DMS153 (cell line): ENCODE results near the gene COL23A1.
"Not testable (repeated sequence)": the region's sequence is repeated elsewhere in the genome, so short reads cannot be mapped to it uniquely, and the experiment has no call there.

ENCODE experiments used
- DNase-seq: peaks from one replicate; lab custom pipeline; 2025; lab: John Stamatoyannopoulos, UW

COL23A1 gene

DNA sequence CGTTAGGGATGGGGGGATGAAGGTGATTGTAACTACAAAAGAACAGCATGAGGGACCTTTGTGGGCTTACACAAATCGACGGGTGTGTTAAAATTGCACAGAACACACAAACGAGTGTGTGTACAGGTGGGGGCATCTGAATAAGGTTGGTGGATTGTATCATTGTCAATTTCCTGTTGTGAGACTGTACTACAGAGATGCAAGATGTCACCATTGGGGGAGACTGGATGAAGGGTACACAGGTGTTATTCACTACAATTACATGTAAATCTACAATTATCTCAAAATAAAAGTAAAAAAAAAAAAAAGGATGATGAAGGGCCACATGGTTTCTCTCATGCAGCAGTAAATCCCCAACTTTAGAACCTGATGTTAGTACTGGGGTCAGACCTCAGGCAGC lies 326.1 kb downstream of the COL23A1 start:
- no peak for DNase-seq

DNA sequence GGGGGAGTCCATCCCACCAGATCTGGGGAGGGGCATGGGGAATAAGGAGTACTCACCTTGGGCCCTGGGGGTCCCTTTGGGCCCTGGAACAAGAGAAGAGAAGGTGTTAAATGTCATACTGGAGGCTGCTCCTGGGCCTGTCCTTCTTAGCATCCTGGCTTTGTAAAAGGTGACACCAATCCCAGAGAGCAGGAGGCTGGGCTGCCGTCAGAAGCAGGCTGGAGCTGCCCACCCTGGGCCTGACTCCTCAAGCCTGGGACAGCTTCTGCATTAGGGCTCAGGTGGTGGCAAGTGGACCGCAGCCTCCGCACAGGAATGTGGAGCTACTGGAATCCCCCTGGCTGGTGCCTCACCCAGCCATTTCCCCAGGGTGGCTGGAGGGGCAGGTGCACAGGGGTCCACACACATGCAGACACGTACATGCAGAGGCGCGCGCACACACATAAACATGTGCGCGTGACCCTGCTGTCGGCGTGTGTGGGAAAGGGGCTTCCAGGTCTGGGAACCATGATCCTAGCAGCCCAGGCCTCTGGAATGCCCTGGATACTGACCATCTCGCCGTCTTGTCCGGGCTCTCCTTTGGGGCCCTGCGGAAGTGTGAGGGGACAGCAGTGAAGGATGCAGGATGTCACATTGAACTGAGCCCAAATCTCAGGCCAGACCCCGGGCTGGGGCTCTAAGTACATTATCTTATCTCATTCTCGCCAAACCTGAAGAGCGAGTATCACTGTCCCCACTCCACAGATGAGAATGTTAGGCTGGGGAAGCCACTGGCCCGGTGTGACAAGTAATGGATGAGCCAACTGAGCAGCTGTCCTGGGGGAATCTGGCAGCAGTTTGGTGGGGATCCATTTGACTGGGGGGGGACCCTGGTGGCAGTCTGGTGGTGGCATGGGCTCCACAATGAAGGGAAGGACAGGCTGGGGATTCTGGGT lies 328.3 kb downstream of the COL23A1 start:
- DNase-seq = no peak

DNA sequence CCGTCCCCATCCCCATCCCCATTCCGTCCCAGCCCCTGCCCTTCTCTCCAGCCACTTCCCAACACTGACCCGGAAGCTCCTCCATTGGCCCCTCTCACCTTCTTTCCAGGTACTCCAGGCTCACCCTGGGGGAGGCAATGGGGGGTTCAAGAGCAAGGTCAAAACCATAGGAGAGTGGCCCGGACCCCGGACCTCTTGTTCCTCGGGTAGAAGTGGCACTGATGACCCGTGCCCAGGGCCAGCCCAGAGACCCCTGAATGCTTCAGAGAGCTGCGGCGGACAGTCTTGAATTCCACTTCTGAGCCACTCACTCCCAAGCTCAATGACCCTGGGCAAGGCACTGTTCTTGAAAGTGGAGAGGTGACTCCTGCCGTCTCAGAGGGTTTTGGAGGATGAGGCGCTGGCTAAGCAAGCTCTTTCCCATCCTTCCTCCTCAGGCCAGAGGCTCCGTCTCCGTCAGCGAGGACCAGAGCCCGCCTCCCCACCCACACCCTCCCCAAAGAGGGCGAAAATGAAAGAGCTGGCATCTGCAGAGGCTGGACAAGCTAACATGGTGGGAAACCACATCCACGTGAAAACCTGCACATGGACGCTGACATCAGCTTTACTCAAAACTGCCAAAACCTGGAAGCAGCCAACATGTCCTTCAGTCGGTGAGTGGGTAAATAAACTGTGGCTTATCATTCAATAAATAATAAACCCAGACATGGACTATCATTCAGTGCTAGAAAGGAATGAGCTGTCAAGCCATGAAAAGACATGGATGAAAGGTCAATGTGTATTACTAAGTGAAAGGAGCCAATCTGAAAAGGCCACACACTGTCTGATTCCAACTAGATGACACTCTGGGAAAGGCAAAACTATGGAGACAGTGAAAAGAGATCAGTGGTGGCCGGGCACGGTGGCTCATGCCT lies 330.3 kb downstream of the COL23A1 start:
- DNase-seq = no peak

DNA sequence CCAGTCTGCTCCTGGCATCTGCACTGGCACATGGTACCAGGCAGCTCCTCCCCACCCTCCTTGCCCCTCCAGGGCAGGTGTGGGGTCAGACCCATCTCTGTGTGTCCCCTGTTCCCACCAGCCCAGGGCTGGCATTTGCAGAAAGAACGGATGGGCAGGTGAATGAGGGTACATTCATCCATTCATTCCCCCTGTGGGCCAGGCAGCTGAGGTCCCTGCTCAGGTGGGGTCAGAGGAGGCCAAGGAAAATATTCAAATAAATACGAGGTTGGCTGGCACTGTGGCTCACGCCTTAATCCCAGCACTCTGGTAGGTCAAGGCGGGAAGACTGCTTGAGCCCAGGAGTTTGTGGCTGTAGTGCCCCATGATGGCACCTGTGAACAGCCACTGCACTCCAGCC lies 332.5 kb downstream of the COL23A1 start:
- no peak for DNase-seq

DNA sequence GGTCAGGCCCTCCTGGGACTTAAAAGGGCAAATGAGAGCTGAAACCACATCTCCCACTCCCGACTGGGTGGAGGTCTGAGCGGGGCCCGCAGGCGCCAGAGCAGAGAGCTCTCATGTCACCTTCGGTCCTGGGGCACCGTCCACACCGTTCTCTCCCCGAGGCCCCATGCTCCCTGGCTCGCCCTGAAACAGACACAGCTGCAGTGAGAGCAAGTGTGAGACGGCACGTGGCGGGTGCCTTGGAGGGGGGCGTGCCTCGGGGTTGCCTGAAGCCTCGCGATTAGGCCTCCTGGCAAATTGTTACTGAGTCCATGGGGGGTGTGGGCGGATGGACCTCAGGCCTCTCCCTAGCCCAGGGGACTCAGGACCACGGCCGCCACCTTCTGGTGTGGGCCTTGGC lies 333.4 kb downstream of the COL23A1 start:
- no peak for DNase-seq

DNA sequence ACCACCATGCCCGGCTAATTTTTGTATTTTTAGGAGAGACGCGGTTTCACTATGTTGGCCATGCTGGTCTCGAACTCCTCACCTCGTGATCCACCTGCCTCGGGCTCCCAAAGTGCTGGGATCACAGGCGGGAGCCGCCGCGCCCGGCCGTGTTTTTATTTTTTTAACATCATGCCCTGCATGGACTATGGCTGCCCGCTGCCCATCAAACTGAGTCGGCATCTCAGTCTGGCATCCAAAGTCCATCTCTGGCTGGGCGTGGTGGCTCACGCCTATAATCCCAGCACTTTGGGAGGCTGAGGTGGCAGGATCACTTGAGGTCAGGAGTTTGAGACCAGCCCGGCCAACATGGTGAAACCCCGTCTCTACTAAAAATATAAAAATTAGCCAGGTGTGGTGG lies 336.6 kb downstream of the COL23A1 start:
- not testable (repeated sequence) for DNase-seq

DNA sequence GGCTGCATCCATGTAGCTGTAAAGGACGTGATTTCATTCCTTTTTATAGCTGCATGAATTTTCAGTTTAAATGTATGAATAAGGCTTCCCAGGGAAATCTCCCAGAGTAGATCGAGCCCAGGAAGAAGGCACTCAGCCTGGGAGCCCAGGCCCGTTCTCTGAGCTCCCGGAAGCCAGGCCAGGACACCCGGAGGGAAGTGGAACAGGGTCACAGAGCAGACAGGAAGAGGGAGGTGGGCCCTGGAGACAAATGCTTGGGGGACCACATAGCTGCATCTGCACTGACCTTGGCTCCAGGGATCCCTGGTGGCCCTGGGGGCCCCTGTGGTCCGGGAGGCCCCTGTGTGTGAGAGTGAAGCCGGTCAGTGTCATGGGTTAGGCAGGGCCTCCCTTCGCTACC lies 337.9 kb downstream of the COL23A1 start:
- DNase-seq = no peak

DNA sequence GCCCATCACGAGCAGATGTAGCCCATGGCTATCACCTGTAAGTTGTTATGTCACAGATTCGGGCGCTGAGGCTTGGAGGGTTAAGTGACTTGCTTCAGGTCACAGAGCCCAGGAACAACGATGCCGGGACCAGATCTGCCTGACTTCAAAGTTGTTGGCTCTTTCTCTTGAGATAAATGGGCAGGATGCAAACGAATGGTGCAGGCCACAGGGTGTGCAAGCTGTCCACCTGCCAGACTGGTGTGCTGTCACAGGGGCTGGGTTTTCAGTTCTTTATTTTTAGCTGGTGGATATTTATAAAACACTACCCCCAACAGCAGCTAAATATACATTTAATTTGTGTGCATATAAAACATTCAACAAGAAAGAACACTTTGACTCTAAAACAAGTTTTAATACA lies 339.9 kb downstream of the COL23A1 start:
- DNase-seq = no peak

DNA sequence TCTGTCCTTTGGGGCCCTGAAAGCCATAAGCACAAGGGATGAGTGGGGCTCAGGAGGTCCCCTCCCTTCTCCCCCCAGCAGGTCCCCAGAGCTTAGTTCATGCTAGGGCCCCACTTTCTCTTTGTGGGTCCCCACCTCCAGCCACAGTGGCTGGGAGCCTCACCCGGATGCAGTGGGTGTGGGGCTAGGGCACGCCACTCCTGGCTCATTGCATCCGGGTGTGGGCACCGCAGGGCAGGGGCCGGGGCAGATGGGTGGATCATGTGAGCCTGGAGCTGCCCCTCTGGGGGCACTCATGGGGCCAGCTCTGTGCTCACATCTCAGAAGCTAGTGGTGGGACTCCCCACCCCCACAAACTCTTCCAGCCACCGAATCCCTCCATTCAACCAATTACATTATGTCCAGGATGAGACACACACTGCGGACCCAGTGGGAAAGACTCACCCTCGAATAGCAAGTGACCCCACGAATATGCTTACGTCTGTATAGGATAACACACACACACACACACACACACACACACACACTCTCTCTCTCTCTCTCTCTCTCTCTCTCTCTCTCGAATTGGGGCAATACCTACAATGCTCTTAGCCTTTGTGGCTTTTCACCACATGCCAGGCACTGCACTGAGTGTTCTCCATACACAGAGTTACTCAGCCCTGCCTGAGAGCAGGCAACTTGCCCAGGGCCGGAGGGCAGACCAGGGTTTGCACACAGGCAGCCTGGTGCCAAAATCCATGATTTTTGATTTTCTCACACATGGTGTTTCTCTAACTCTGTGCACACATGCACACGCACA lies 340.8 kb downstream of the COL23A1 start:
- no peak for DNase-seq

DNA sequence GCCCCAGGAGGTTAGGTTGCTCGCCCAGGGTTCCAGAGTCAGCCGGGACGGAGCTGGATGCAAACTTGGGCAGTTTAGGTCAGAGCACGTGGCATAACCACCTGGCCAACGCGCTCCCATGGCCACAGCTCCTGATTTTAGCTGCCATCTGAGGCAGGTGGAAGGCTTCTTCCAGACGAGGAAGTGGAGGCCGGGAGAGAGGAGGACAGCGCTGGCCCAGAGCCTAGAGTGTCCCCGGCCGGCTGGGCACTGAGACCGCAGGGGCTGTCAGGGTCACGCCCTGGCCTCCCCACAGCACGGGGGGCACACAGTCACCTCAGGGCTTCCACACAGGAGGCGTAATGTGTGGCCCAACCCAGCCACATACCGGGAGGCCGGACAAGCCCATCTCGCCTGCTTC lies 341.4 kb downstream of the COL23A1 start:
- no peak for DNase-seq

DNA sequence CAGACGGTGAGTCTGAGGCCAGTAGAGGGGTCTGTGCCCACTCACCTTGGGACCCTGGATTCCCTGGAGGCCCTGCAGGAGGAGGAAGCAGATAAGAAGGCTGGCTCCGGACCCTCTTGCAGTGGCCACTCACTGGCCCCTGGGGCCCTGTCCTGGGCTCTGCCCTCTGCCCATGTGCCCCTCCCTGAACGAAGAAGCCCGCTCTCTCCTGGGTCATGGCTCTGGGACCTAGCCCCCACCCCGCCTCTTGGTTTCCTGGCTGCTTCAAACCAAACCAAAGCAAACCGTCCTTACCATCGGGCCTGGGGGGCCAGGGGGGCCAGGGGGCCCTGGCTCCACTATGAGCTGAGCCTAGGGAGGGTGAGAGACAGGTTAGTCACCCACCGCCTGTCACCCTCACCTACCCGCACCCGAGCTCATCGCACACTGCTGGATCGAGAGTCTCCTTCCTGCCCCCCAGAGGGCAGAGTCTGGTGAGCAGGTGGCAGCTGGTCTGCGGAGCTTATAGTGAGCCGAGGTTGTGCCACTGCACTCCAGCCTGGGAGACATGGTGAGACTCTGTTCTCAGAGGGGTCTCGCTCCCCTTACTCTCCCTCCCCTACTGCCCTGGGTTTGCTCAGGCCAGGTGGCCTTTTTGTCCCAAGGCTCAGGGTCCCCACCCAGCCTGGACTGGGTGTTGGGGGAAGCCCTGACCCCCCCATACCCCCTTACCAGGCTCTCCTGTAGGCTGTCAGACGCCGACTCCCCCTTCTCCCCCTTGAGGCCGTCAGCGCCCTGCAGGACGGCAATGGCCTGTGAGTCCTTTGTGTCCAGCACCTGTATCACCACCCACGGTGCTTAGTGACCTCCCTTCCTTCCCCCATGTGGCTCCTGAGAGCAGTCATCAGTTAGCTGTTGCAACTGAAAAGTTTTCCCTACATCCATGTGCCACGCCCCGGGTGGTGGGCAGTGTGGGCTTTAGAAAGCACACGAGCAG lies 342.4 kb downstream of the COL23A1 start:
- DNase-seq = no peak

DNA sequence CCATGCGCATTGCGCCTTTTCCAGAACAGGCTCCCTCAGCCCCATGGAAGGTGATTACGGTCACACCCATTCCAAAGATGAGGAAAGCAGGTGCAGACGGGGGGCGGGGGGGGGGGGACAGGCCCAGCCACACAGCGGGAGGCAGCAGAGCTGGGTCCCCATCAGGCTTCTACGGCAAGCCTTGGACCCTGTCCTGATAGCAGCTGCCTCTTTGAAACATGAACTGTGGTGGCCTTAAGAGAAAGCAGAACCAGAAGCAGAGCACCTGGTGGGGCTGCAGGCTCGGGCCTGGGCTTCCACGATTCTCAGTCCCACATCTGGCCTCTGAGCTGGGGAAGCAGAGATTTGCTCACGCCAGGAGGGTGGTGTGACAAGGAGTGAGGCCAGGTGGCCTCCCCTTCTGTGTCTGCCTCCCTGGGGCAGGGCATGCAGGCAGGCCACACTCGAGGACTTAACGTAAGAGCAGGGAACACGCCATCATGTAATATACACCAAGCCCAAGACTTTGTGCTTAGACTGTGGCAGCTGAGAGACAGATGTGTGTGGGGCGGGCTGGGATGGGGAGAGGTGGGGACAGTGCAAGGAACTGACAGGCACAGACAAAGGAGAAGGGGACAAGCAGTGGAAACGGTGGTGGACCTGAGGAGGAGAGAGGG lies 343.4 kb downstream of the COL23A1 start:
- no peak for DNase-seq

DNA sequence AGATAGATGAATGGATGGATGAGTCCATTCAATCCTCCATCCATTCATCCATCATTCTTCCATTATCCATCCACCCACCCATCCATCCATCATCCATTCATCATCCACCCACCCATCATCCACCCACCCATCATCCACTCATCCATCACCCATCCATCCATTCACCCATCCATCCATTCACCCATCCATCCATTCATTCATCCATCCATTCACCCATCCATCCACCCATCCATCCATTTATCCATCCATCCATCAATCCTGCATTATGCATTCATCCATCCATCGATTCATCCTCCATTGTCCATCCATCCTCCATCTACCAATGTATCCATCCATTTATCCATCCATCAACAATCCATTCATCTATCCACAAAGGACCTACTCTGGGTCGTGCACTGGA lies 344.8 kb downstream of the COL23A1 start:
- DNase-seq = no peak

DNA sequence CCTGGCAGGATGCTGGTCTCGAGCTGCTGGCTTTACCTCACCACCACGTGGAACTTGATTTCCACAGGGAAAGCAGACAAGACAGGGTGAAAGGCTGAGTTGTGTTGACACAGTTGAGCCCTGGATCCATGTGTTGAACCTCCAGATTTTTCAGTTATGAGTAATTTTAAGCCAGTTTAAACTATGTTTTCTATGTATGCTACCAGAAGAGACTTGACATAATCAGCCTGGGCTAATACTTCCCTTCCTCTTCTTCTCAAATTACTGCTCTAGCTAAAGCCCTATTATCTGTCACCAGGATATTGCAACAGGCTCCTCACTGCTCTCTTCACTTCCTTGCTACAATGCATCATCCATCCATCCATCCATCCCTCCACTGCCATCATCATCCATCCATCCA lies 345.6 kb downstream of the COL23A1 start:
- no peak for DNase-seq

DNA sequence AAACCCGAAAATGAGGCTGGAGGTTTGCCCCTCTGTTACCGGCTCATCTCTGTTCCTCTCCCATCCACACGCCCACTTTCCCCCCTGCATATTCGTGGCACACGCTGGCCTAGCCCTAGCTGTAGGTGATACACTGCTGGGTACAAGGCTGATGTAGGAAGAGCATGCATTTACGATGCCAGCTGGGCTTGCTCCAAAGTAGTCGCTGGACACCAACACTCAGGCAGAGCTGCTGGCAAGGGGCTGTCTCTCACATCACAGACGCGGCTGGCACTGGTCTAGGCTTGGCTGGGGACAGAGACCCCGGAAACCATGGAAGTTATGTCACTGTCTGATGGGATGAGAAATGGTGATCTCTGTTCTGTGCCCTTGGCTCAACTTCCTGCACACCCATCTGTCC lies 347.8 kb downstream of the COL23A1 start:
- DNase-seq = no peak

DNA sequence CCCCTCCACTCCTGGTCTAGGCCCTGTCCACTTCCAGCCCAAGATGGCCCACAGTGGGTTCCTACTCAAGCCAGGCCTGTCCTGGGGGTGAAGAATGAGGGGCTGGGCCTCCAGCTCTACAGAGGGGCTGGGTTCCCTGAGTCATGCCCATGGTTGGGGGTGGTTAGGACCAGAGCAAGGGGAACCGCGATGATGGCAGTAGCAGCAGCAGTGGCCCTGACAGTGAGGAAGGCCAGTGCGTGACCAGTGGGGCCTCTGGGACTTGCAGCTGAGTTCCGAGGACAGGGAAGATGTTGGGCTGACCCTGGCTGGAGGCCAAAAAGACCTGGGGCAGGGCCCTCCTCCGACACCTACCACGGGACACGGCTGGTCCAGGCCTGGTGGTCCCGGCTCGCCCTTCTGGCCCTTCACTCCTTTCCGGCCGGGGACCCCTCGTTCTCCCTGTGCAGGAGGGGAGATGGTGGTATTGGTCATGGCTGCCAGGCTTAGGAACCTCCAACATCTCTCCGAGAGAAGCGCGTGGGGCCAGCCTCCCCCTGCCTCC lies 348.4 kb downstream of the COL23A1 start:
- DNase-seq = no peak

DNA sequence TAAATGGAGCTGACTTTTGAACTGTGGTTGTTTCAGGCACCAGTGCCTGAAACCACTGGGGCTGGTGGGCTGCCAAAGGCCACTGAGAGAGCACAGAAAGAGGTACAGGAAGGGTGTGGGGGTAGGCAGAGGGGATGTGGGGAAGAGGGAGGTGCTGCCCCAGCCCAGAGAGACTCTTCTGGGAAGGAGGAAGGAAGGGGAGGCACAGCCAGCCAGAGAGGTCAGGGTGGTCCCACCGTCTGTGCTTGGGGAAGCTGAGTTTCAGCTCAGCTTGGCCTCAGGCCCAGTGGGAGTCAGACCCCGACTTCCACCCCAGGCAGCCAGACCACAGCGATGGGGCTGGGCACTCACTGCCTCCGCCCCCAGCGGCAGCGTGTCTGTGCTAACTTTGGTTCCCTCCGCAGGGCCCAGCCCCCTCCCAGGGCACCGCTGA lies 348.9 kb downstream of the COL23A1 start:
- DNase-seq = no peak

DNA sequence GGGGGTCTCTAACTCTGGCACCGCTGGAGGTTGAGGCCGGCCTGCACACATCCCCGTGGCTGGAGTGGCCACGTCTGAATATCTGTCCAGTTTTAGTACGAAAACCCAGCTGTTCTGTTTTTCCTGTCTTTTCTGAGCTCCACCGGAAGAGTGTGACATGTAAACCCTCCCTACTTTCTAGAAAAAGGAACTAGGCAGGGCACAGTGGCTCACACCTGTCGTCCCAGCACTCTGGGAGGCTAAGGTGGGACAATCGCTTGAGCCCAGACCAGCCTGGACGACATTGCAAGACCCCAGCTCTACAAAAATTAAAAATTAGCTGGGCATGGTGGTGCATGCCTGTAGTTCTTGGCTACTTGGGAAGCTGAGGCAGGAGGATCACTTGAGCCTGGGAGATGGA lies 349.4 kb downstream of the COL23A1 start:
- DNase-seq = no peak

DNA sequence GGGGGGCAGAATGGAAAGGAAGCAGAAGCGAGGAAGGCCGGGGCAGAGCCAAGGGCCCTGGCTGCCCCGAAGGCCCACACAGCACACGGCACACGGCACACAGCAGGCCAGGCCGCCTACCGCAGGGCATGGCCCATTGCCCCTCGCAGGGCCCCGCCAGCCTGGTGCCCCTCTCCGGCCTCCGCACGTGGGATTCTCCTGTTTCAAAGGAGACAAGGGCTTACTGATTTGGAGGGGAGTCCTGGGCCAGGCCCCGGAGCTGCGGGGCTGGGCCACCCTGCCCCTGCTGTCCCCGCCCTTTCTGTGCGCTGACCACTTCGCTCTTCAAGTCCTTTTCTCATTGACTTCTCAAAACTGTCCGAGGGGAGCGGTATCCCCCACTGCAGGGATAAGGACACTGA lies 349.9 kb downstream of the COL23A1 start:
- no peak for DNase-seq
